Measurements from ENCODE around the gene SIRPA.

The SIRPA gene

DNA sequence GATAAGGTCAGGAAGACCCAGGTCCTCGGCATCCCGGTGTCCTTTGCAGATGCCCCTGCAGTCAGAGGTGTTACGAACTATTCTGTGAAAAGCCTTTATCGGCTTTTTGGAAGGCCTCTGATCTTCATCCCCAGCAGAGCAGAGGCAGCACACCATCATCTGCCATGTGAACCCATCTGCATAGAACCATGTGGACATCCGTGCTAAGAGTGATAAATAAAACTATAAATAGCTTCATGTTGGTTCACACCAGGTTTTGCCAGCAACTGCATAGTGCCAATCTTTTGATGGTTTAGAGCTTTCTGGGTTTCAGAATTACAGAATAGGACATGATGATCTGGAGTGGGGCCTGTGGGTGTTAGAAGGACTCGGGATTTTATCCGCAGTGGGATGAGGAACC is 33.6 kb downstream of the SIRPA start:
- TF ChIP-seq CTCF (IDR thresholded peaks at IDR 0.05; ENCODE audit: borderline replicate concordance, insufficient read depth, low read depth, low read length), result no peak
- H3K4me3 ChIP-seq (ENCODE audit: low read depth, low read length), result no peak overlapping the region

DNA sequence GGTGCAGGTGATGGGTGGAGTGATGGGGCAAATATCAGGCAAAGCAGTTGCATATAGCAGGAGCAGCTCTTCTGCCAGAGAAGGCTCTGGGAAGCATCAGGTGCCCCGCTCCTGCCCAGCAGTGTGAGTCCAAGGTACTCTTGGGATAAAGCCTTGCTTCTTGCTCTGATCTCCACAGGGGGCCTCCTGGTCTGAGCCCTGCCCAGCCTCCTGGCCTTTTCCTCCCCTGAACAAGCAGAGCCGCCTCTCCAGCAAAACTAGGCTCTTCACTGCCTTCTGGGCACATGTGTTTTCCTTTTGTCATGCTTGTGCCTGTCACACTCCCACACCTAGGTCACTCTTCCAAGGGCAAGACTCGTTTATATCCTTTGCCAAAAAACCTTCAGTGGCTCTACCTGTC is 34.3 kb downstream of the SIRPA start:
- H3K4me3 ChIP-seq (ENCODE audit: low read depth, low read length), result no peak overlapping the region
- no peak for TF ChIP-seq CTCF (IDR thresholded peaks at IDR 0.05; ENCODE audit: borderline replicate concordance, insufficient read depth, low read depth, low read length)

- TF ChIP-seq CTCF (IDR thresholded peaks at IDR 0.05; ENCODE audit: borderline replicate concordance, insufficient read depth, low read depth, low read length), result no peak
- H3K4me3 ChIP-seq (ENCODE audit: low read depth, low read length), result no peak overlapping the region
These were observed 35.0 kb downstream of the SIRPA start for GRCh38 chr20:1930165-1930564.

DNA sequence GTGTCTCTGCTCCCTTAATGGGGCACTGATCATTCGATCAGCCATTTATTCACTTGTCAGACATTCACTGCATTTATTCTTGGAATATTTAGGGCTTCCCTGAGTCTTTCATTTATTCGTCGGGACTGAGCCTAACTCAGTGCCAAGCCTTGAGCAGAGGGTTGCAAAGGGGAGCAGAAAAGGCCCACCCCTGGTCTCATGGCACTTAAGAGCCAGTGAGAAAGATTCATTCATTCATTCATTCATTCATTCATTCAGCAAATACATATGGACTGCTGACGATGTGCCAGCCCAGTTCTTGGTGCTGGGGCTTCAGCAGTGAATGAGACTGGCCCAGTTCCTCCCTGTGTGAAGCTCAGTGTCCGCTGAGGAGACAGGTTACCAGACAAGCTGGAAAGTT is 36.6 kb downstream of the SIRPA start:
- H3K4me3 ChIP-seq (ENCODE audit: low read depth, low read length), result no peak overlapping the region

GRCh38 chr20:1932971-1933370 is 37.8 kb downstream of the SIRPA start:
- no peak overlapping the region for H3K4me3 ChIP-seq (ENCODE audit: low read depth, low read length)
- no peak for TF ChIP-seq CTCF (IDR thresholded peaks at IDR 0.05; ENCODE audit: borderline replicate concordance, insufficient read depth, low read depth, low read length)

More for the DNA sequence above, 36.6 kb downstream of the SIRPA start:
- TF ChIP-seq CTCF (IDR thresholded peaks at IDR 0.05; ENCODE audit: borderline replicate concordance, insufficient read depth, low read depth, low read length), result no peak

DNA sequence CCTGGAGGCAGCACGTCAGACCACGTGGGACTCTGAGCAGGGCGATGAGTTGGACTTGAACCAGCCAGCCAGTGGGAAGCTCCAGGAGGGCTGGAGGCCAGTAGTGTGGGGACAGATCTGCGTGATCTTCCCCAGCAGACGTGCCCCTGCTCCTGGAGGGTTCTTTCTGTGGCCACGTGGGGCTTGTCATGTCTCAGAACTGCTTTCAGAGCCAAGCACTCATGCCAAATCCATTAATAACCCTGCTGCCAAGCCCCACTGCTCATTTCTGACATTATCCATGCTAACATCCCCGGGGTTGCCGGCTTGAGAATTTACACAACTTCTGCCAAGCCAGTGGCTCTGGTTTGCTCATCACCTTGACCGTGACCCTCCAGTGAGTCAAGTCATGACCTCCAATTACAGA is 38.3 kb downstream of the SIRPA start:
- no peak for TF ChIP-seq CTCF (IDR thresholded peaks at IDR 0.05; ENCODE audit: borderline replicate concordance, insufficient read depth, low read depth, low read length)
- no peak overlapping the region for H3K4me3 ChIP-seq (ENCODE audit: low read depth, low read length)

DNA sequence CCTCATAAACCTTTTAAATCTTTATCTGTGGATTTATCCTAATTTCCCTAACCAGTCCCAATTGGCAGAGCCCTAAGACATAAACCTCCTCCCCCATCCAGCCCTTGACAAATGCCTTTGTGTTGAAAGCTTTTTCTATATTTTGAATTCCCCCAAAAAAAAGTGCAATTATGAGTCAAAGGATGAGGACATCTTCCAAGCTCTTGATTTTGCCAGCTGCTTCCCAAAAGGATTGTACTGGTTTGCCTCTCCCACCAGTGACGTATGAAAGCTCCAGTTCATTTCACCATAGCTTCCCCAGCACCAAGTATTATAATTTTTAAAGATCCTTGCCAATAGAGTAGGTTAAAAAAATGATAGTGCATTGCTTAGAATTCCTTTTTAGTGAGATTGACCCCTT is 38.9 kb downstream of the SIRPA start:
- H3K4me3 ChIP-seq (ENCODE audit: low read depth, low read length), result no peak overlapping the region
- no peak for TF ChIP-seq CTCF (IDR thresholded peaks at IDR 0.05; ENCODE audit: borderline replicate concordance, insufficient read depth, low read depth, low read length)

All from GM12875 (cell line).